HG03558 (cell line): ENCODE results near the gene UBE2H.

Source experiments
- ATAC-seq: cut with Tn5 transposase; IDR thresholded peaks from one replicate; pipeline ENCODE4 v1.9.1; 2021; ENCODE audit warnings: moderate number of reproducible peaks; ENCODE audit not compliant: unreplicated experiment; ENCODE audit errors: extremely low read depth

The UBE2H gene

DNA sequence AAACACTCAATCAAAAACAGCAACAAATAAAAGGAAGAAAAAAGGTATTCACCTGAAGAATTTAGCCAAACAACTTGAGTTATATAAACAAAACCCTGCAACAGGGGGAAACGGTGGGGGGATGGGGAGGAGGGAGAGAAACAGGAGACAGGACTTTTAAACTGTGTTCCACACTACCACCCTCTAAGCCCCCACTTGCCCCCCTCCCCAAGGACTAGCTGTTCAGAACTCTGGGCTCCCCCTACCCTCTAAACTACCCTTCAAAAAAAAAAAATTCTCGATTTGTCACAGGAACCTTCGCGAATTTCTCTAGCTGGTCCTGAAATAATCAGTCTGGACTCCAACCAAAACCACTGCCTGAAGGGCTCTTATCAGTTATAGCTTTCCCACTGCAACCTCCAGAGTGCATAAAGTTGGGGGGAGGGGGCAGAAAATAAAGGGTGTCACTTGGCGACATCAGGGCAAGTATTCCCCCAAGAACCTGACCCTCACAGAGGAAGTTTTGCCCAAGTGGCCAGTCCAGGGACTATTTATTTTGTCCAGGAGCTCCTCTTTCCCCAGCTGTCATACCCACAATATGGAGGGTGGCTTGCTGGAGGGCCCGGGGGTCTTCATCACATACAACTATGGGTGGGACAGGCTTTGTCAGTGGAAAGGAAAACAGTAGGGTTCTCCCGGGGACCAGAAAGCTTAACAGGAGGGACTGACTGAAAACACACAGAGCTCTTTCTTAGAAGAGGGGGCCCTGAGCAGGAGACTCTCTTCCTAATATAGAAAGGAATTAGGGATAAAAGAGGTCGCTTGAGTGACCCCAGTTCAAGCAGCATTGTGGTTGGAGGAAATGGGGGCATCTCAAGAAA lies 1.3 kb downstream of the UBE2H start:
- ATAC-seq: no peak

- ATAC-seq: no peak
Measured at GRCh38 chr7:129950933-129951225, 1.9 kb downstream of the UBE2H start.

GRCh38 chr7:129950191-129950932 lies 2.4 kb downstream of the UBE2H start:
- no peak for ATAC-seq

DNA sequence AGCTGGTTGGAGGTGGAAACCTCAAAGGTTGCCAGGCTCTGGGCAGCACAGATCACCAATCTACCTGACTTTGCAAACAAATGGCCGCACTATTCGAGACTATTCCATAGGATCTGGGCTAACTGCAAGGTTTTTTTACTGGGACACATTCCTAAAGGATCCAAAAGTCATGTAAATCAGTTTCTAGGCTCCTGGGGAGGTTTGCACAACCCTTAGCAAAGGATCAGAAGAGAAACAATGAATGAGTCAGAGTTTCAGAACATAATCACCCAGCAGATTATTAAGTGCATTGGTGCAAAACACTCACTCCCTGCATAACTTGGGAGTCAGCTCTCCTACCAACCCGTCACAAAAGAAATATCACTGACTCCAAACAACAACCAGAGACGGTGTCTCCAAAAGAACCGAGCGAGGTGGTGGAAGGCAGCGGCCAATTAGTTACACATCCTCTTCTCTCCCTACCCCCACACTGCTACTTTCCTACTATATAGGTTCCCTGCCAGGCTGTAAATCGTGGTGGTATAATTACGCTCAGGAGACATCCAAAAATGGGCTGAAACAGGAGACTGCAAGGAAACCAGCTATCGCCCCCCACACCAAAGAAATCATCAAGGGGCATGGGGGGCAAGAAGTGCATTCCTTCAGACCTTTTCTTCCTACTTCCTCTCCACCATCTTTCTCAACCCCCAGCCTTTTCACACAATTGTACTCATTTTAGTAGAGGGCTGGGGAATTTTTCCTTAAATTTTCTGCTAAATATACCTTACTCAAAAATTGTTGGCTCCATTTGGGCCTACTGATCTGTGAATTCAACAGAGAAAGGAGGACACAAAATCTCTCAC lies 3.2 kb downstream of the UBE2H start:
- no peak for ATAC-seq

DNA sequence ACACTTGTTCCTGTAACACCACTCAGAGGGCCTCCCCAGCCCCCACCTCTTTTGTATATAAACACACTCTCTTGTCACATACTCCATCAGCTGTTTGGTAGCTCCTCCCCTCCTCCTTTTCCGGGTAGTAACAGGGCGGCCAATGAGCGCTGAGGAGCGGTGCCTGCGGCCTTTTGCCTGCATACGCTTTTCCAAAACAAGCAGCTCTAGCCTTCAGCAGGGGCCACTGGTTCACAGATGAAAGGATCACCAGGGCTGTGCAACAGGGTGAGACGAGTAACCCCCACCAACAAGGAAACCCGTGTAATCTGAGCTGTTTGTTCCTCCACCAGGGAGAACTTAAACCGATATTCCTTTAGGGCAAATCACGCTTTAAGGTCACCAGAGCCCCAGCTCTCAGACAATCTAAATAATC lies 3.9 kb downstream of the UBE2H start:
- ATAC-seq: no peak

- no peak for ATAC-seq
Measured at GRCh38 chr7:129948338-129948737, 4.4 kb downstream of the UBE2H start.

GRCh38 chr7:129947701-129948100 lies 5.1 kb downstream of the UBE2H start:
- ATAC-seq: no peak

DNA sequence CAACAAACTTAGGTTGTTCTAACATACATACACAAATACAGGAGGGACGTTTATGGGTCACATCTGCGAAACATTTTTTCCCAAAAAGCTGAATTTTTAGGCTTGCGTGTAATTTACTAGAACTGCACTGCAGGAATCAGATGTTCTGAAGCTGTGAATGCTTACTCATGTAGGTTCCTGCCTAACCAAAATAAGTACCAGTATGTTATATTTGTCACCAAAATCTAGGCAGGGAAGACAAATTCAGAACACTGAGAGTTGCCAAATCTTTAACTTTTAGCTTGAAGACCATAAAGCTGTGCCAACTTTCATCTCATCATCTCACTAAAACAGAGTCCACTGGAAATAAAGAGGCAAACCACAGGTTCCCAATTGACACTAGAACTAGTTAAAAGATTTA lies 5.7 kb downstream of the UBE2H start:
- no peak for ATAC-seq

GRCh38 chr7:129946282-129946681 lies 6.5 kb downstream of the UBE2H start:
- ATAC-seq: no peak

DNA sequence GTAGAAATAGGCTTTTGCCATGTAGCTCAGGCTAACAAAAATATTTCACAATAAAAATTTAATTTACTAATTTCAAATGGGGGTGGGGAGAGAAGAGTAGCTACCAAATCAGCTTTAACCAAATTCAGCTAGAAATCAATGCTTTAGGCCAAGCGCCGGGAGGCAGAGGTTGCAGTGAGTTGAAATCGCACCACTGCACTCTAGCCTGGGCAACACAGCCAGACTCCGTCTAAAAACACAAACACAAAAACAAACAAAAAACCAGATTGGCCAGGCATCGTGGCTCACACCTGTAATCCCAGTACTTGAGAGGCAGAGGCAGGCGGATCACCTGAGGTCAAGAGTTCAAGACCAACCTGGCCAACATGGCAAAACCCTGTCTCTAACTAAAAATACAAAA lies 9.4 kb downstream of the UBE2H start:
- ATAC-seq: no peak

DNA sequence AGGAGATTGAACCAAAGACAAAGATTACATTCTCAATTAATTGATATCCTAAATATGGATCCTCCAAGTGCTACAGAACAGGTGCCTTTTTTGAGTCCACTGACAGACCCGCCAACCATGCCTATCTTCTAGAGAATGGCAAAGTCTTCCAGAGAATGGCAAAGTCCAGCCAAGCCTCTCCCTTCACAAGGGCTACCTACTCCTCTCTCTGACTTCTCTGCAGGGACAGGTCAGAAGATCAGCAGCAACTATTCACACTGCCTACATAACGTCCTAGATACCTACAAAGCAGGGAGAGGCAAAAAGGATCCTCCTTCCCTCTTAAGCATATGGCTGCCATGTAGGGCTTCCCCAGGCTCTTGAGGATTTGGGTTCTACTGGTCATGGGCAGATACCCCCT lies 12.4 kb downstream of the UBE2H start:
- ATAC-seq: no peak

DNA sequence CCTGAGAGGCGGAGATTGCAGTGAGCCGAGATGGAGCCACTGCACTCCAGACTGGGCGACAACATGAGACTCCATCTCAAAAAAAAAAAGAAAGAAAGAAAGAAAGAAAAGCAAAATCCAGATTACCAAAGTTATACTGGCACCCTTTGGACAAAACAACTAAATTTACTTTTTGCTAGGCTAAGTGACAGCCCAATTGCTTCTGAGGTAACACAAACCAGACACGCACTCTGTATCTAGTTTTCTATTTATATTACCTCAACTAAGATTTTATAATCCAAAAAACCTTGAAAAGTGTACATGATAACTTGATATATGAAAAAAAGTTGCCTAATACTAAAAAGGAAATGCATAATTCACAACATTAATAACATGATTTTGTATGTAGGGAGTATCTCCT lies 12.9 kb downstream of the UBE2H start:
- ATAC-seq: no peak

- no peak for ATAC-seq
Measured at GRCh38 chr7:129933627-129934026, 19.1 kb downstream of the UBE2H start.

DNA sequence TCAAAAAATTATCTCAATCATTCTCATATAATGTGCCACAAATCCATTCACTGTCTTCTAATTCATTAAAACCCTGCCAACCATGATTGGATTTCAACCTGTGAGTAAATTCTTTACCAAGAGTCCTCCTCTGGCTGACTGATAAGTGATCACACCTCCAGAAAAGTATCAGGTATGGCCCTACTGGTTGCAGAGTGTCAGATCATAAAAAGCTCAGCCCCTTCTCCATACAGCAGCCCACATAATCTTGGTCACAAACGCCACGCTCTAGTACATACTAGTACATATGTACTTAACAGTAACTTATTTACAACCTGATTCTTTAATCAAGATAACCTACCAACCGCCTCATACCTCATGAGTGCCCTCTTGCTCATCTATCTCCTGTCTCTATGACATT lies 26.1 kb downstream of the UBE2H start:
- no peak for ATAC-seq

GRCh38 chr7:129925416-129926002 lies 27.3 kb downstream of the UBE2H start:
- ATAC-seq: no peak

DNA sequence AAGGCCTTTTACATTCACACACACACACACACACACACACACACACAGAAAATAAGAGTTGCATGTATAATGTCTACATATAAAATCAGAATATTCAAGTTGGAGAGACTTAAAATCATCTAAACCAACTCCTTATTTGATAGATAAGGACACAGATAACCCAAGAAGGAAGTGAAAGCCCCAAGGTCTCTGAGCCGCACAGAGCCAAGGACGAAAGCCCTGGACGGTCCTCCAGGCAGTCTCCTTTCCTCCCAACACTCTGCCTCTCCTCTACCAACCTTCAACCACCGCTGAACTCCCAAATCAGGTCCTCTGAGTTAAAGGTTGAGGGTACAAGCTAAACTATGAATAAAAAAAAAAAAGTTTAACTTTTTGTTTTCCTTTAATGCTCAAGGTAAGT lies 28.2 kb downstream of the UBE2H start:
- ATAC-seq: no peak

DNA sequence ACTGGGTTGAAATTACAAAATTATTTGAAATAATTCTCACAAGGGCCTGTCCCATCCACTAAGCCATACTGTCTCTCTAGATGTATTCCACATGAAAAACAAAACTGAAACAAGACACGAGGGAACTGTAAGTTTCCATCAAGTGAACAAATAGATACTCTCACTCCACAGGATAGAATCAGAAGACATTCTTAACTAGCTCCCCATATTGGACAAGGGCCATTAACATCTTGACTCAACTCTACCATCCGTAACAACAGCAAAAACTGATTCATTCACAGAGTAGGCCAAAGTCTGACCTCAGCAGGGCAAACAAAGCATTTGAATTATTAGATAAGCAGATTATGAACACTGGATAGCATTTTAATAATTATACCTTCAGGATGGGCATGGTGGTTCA lies 29.1 kb downstream of the UBE2H start:
- ATAC-seq: no peak

DNA sequence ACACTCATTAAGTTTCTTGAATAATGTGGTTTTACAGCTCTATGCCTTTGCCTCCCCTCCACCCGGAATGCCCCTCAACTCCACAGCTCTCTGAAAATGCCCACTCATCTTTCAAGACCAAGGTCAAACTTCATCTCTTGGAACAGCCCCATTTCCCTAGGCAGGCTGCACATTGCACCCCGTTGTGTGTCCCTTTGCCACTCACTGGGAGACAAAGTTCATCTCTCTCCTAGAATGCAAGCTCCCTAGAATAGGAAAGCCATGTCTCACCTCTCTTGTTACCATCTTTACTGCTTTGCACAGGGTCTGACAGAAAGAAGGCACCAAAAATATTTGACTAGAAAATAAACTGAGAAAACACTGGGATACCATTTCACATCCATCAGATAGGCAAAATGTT lies 33.3 kb downstream of the UBE2H start:
- ATAC-seq: no peak

- no peak for ATAC-seq
Measured at GRCh38 chr7:129918922-129919321, 33.8 kb downstream of the UBE2H start.

GRCh38 chr7:129917934-129918333 lies 34.8 kb downstream of the UBE2H start:
- no peak for ATAC-seq
